Activated T-helper 9 cell treated with anti-CD3 and anti-CD28 coated beads, Interleukin-2, amount 50 U/mL, for 16 hours (primary cell): ENCODE results near the gene TMCC1.
"Not testable (repeated sequence)": the region's sequence is repeated elsewhere in the genome, so short reads cannot be mapped to it uniquely, and the experiment has no call there.

Source experiments
- DNase-seq: peaks from one replicate; pipeline ENCODE4 v3.0.0-alpha.2; 2020; ENCODE audit warnings: low read depth

The TMCC1 gene

DNA sequence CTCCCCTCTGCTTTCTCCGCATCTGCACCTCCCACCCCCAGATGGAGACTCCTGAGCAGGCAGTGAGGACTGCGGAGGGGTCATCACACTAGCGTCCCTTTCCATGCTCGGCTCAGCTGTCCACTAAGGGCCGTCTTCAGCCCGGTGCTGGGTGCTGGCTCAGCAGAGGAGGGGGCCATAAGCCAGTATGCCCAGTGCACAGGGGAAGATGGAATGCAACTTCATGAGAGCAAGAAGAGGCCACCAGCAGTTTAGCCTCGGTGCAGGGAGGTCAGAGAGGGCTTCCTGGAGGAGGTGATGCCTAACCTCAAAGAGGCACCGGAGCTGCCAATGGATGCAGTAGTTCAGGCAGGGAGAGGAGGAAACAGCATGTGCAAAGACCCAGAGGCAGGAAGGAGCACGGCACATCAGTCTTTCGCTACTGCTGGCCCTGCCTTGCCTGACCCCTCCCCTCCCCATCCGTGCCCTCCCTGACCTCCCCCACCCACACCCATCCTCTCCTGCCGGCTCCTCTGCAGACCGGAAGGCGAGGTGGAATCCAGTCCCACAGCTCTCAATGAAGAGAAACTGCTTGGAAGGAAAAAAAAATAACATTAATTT, 271.8 kb downstream of the TMCC1 start:
- DNase-seq = no peak

DNA sequence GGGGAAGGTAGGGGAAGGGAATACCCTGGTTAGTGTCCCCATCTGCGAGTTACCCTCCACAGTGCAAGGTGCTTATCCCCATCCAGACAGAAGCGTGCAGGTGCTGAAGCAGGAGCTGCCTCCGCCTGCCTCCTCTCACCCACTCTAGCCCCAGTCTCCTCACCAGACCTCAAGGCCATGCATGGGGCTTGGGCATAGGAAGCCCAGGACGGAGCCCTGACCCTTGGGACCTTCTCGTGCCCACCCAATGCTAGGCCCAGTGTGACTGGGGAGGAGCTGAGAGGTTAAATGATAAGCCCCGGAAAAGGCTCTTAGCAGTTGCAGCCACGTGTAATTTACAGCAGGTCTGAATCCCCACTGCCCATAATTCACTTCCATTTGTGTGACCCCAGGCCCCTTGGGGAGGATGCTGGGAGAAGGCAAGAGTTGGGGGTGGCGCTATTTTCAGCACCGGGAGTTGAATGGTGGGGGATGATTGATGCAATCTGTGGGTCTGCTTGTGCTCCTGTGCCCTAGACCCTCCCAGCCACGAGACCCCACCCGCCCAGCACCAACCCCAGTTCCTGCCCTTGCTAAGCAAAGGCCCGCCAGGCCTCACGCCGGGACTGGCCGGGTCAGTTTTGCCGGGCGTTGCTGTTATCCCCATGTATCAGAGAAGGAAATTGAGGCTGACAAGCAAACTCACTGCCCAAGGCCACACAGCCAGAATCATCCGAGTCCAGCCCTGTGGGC, 272.5 kb downstream of the TMCC1 start:
- no peak for DNase-seq

DNA sequence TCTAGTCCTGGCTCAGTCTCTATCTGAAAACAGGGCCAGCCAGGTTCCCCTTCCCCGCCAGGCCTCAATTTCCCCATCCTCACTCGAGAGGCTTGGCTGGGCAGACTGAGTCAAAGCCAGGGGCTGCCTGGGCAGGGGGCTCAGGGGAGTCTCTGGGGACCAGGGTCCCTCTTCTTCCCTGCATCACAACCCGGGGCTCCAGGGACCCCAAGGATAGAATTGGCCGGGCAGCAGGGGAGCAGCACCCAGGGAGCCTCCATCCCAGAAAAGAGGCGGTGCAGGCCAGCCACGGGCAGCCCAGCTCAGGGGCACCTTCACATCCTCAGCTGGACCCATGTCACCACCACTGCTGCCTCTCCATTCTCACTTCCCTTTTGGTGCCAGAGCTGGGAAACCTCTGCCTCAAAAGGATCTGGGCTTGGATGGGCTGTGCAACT, 273.8 kb downstream of the TMCC1 start:
- DNase-seq = no peak

DNA sequence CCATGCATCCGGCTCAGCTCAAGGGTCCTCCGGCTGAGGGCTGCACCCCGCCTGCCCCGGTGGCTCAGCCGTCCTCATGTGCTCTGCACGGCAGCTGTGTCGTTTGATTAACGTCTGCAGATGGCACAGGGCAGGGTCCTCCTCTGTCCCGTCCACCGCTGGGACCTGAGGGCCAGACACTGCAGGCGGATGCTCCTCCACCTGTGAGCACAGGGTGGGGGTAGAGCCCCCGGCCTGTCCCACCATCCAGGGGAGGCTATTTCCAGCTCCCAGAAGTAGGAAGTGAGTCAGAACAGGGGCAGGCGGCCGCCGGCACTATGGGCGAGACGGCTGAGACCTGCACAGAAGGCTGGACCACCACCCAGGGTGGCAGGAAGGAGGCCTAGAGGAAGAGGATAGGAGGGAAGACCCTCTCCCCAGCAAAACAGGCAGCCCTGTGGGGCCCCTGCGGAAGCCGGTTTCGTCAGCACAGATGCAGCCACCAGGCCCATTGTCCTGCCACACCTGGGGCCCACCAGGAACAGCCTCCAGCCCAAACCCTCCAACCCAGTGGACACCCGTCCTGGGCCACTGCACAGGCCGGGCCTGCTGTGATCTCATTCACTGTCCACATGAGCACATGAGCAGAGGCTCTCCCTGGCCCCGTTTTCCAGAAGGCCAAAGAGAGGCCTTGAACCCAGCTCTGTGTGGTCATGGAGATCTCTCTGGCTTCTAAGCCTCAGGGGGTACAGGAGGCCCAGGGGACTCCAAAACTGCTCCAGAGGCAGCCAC, 274.4 kb downstream of the TMCC1 start:
- DNase-seq = no peak

DNA sequence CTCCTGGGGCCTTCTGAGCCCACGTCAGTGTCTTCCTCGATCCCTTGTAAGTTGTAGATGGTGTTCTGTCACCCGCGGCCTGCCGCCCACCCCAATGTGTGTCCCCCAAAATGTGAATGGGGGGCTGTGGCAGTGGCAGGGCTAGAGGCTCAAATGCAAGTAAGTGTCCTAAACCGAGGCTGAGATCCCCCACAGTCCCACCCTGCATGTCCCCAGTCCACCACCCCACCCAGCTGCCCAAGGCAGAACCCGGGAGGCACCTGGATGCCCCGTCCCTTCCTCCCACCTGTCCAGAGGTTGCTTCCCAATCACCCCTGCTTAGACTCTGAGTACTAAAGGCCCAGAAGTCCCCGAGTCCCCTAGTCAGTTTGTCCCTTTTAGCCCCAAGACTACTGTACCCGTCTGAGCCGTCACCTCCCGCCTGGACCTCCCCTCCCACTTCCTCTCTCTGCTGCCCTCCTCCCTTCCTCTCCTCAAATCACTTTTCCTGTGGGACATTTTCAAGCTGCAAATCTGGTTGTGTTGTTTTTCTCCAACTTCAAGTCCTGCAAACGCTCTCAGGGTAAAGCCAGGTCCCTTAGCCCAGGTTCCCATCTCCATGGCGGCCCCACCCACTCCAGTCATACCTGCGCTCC, 275.2 kb downstream of the TMCC1 start:
- no peak for DNase-seq

DNA sequence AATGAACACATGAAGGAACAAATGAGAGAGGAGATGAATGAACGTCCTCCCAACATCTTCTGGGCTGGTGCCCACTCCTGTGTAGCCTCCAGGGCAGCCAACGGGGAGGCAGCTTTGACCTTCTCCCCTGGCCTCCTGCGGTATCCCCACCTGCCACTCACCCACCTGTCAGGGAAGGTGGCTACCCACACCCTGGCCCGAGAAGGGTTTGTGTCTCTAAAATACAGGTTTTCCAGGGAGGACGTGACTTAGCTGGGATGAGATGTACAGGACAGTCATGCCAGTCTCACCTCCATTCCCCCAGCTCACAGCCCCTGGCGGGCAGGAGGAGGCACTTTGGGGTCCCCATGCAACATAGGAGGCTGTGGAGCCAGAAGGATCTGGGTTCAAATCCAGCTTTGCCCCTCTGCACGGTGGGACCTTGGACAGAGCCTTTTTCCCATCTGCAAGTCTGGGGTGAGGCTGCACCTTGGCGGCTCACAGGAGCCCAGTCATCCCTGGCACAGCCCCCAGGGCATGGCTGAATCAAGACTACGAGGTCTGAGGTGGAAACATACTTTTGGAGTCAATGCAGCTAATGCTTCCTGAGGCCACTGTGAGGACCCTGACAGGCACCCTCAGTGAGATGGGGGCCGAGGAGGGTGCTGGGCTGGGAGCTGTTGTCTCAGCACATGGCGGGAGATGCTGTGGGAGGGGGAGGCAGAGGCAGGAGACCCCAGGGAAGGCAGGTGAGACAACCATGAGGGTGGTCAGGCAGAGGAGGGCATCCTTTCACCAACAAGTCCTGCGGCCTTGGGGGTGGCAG, 275.9 kb downstream of the TMCC1 start:
- DNase-seq = no peak

DNA sequence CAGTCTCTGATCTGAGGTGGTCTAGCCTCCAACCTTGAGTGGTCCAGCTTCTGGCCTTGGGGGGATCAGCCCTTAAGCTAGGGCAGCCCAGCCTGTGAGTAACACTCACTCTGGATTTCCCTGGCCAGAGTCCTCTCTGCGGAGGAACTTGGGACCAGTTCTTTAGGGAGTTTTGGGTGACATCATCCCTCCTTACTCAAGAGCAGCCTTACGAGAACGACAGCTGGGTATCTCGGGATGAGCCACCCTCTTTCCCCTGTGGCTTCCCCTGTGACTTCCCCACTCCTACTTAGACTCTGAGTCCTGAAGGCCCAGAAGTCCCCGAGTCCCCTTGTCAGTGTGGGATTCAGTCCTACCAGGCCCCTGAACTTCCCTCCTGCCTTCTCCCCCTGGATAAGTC, 276.8 kb downstream of the TMCC1 start:
- DNase-seq = no peak

DNA sequence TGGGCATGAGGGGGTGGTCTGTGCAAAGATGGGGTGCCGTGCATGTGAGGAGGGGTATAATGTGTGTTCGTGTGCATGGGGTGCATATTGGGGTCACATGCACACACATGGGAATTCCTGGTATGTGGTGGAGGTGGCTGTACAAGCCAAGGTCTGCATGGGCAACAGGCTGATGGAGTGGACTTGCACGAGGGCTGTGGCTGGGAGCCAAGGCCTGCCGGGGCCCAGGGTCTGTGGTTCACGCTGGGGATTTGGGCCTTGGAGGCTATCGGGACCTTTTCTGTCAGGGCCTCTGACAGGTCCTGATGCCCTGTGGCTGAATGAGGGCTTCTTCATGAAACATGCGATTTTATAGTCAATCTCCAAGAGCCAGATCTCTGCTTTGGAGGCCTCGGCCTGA, 277.2 kb downstream of the TMCC1 start:
- no peak for DNase-seq

DNA sequence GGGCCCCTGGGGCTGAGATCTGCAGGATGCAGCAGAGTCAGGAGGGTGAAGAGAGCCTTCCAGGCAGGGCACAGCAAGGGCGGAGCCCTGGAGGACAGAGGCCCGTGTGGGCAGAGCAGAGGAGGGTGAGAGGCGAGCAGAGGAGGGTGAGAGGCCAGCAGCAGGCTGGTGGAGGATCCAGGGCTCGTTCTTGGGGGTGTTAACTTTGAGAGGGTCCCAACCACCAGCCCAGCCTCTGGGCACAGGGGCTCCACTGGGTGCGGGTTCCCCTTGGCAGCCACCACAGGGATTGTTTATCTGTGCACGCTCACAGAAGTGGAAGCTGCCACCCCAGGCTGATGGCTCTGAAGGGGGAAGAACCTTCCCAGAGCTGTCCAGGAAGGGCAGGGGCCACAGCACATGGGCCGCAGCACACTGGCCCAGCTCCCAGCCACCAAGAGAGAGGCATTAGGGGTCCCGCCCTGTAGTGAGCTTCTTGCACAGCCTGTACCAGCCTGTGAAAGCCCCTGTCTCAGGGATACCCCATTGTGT, 277.7 kb downstream of the TMCC1 start:
- no peak for DNase-seq

DNA sequence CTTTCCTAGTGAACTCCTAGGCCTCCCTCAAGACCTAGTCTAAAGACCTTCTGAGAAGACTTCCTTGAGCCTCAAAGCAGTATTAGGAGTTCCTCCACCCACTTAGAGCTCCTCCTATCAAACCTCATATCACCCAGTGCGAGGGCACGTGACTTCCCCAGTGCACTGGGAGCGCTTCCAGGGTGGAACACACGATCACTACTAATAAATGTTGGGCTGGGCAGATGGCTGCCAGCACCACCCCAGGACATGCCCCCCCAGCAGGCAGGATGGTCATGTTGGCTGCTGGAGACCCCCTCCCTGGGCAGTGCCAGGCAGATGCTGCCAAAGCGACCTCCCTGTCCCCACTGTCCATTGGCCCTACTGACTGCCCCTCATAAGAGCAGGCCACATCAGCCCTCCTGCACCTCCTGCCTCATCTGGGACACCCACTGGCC, 278.6 kb downstream of the TMCC1 start:
- DNase-seq = no peak

DNA sequence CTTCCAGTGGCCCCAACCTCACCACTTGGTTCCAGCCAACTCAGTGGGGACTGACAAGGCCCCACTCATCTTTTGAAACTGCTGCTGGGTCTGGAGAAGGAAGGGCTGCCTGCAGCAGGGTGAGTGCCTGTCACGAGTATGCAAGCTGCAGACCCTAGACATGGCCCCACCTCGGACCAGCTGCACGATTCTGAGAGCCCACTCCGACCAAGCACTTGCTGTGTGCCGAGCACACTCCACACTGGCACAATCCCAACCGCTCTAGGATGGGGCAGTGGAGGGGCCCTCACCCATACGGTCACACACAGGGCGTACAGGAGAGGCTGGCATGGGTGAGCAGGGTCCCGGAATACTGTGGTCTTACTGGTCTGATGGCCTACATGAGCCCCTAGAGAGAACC, 279.1 kb downstream of the TMCC1 start:
- no peak for DNase-seq

DNA sequence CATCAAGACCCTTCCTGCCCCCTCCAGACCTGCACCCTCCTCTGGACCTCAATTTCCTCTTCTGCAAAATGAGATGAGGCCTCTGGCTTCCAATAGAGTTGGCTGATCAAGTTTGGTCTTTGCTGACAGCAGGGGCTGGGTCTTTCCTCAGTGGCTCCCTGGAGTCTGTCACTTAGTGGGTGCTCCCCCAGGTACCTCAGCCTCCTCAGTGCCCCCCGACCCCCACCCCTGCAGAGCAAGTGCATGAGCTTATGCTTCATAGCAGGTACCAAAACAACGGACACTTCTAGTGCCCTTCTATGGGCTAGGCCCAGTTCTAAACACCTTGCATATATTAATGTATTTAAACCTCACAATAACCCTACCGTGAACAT, 280.2 kb downstream of the TMCC1 start:
- DNase-seq = no peak

DNA sequence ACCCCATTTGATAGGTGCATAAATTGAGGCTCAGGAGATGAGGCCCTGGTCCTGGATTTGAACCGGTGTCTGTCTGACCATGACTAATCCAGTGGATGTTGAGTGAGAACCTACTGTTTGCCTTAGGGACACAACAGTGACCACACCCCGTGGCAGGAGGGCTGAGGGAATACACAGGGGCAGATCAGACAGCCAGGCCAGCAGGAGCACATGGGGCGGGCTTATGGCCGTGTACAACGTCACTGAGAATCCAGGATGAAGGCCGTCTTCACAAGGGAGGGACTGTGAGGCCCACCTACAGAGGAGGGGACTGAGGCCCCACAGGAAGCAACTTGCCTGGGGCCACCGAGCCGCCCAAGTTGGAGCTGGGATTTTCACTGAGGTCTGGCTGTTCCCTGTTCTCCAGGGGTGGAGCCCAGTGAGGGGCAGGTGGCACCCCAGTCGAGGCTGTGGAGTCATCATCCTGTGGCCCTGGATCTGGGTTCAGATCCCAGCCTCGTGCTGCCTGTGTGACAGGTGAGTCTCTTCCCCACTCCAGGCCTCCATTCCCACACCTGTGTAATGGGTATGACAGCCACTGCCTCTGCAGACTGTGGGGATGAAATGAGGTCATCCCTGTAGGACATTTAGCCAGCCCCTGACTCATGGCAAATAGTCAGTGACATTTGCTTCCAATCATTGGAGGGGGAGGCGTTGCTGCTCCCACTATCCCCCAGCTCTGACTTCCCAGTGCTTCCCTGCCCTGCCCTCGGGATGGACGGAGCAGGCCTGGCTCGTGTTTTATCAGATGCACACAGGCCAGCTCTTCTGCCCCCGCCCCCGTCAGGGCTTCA, 280.8 kb downstream of the TMCC1 start:
- DNase-seq = no peak

DNA sequence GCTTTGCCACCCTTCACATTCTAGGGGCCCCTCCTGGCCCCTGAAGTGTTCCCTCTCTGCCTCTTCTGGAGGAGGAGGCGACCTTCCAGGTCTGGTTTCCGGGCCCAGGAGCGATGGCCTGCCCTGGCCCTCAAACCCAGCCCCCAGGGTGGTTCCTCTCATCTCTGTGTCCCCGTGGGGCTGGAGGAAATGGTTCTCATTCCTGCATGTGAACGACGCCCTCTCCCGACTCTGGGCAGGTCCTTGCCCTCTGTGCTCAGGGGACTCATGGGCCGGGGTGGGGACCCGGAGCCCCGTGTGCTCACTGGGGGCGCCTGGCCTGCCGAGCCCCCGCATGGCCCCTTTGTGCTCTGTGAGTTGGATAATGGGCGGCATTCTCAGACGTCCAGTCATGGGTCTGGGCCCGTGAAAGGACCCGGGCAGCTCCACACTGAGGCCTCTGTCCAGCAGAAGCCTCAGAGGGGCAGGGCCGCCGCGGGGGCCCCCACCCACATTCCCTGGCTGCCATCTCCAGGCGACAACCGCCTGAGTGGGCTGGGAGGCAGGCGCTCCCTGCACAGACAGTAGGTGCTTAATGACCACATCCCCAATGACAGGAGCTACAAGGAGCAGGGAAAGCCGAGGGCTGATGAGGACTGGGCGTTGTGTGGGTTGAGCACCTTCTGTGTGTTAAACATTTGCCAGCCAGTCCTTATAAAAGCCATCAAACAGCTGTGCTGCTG, 281.5 kb downstream of the TMCC1 start:
- no peak for DNase-seq

DNA sequence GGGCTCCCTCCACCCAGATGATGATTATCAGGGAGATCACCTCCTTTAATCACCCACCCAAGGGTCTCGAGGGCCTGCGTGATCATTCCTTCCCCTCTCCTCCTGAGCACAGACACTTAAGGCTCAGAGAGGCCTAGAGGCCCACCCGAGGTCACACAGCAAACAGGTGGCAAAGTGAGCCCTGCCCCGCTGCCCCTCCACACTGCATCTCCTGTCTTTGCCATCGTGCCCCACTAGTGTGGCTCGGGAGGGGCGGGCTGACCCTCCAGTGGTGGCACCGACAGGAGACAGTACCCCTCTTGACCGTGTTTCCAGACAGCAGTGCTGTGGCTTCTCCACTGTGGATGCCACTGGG, 282.1 kb downstream of the TMCC1 start:
- no peak for DNase-seq

DNA sequence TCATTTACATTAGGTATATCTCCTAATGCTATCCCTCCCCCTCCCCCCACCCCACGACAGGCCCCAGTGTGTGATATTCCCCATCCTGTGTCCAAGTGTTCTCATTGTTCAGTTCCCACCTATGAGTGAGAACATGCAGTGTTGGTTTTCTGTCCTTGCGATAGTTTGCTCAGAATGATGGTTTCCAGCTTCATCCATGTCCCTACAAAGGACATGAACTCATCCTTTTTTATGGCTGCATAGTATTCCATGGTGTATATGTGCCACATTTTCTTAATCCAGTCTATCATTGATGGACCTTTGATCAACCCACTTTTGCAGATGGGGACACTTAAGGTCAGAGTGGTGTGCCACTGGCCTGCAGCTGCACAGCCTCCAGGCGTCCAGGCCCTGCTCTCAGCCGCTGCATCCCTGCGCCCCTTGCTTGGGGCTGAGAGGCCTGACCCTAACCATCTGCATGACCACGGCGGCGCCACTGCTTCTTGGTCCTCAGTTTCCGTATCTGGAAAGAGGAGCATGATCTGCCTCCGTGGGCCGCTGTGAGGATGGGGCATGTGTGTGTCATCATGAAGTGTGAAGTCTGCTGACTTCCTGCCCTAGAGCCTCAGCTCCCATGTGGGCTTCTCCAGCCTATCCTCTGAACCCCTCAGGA, 282.6 kb downstream of the TMCC1 start:
- not testable (repeated sequence) for DNase-seq

DNA sequence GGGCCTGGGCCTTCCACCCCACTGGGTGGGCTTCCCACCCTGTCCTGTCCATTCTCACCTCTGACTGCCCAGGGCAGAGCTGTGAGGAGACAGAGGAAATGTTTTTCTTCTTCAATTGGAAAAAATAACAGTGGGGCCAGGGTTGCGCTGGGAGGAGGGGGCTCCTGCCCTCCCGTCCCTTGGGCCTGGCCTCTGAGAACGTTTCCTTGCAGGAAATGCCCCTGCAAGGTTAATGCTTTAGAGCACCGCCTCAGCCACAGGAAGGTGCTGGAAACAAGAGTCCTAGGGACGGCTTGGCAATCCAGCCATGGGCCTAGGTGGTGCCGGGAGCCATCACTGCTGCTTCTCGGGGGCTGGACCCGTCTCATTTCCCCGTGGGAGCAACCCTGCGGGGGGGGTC, 283.2 kb downstream of the TMCC1 start:
- DNase-seq = no peak

DNA sequence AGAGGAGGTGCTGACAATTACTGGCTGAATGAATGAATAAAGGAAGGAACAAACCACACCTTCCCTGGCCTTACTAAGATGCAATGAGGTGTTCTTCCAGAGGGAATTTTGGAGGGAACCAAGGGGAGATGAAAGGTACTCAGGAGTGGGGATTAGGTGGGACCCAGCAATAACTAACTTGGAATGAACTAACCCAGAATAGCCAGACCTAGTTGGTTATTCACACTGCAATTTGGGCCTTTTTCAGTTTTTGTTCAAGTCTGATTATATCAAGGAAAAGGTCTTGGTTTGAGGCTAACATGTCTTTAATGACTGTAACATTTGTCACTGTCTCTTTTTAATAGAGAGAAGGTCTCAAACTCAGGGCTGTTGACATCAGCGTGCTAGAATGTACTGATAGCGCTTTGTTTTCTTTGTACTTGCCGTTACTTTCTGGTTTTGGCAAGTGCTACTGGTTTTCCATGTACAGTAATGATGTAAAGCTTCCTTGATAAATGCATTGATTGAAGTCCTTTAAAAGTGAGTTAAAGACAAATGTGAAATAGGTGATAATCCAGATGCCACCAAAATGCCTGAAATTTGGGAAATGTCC, 283.8 kb downstream of the TMCC1 start:
- no peak for DNase-seq

DNA sequence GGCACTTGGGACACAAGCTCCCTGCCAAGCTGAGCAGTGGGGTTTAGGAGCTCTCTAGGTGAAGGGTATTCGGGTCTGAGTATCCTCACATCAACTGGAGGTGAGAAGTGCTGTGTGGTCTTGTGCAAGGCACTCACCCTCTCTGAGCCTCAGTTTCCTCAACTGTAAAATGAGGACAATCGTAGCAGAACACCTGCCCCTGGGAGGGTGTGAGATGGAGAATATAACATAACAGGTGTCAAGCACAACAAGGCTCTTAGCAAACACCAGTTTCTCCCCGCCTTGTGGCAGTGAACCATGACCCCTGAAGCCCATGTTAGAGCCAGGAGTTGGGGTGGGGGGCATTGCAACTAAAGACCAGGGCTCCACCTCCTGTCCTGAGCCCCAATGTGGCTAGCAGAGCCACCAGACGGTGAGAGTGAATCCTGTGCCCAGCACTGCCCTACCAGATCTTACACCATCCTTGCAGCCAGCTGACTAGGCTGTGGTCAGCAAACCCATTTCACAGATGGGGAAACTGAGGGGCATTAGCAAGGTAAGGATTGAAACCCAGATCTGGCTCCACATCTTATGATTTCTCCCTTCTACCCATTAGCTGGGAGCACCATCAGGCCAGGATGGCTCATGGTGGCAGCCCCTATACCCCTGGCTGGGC, 284.4 kb downstream of the TMCC1 start:
- no peak for DNase-seq
